Hindlimb muscle (tissue), 1 donor: Measurements from ENCODE around the gene FARP2. TPM values are rescaled to one million over a fixed set of nuclear protein-coding genes. Genes with fewer than 3 reads are reported as not detected.
"Not testable (repeated sequence)": the region's sequence is repeated elsewhere in the genome, so short reads cannot be mapped to it uniquely, and the experiment has no call there.

Source experiments
- DNase-seq: peaks from one replicate; pipeline ENCODE4 v3.0.0-alpha.2; 2013
- polyA plus RNA-seq: library from polyadenylated mRNA; unstranded; fragments of 120-200 nt; gene quantifications from one replicate; pipeline ENCODE4 v1.2.1, GENCODE V29; 2013; ENCODE audit not compliant: insufficient read length

The FARP2 gene, protein sequence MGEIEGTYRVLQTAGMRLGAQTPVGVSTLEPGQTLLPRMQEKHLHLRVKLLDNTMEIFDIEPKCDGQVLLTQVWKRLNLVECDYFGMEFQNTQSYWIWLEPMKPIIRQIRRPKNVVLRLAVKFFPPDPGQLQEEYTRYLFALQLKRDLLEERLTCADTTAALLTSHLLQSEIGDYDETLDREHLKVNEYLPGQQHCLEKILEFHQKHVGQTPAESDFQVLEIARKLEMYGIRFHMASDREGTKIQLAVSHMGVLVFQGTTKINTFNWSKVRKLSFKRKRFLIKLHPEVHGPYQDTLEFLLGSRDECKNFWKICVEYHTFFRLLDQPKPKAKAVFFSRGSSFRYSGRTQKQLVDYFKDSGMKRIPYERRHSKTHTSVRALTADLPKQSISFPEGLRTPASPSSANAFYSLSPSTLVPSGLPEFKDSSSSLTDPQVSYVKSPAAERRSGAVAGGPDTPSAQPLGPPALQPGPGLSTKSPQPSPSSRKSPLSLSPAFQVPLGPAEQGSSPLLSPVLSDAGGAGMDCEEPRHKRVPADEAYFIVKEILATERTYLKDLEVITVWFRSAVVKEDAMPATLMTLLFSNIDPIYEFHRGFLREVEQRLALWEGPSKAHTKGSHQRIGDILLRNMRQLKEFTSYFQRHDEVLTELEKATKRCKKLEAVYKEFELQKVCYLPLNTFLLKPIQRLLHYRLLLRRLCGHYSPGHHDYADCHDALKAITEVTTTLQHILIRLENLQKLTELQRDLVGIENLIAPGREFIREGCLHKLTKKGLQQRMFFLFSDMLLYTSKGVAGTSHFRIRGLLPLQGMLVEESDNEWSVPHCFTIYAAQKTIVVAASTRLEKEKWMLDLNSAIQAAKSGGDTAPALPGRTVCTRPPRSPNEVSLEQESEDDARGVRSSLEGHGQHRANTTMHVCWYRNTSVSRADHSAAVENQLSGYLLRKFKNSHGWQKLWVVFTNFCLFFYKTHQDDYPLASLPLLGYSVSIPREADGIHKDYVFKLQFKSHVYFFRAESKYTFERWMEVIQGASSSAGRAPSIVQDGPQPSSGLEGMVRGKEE
- polyA plus RNA-seq = 32.1 TPM

DNA sequence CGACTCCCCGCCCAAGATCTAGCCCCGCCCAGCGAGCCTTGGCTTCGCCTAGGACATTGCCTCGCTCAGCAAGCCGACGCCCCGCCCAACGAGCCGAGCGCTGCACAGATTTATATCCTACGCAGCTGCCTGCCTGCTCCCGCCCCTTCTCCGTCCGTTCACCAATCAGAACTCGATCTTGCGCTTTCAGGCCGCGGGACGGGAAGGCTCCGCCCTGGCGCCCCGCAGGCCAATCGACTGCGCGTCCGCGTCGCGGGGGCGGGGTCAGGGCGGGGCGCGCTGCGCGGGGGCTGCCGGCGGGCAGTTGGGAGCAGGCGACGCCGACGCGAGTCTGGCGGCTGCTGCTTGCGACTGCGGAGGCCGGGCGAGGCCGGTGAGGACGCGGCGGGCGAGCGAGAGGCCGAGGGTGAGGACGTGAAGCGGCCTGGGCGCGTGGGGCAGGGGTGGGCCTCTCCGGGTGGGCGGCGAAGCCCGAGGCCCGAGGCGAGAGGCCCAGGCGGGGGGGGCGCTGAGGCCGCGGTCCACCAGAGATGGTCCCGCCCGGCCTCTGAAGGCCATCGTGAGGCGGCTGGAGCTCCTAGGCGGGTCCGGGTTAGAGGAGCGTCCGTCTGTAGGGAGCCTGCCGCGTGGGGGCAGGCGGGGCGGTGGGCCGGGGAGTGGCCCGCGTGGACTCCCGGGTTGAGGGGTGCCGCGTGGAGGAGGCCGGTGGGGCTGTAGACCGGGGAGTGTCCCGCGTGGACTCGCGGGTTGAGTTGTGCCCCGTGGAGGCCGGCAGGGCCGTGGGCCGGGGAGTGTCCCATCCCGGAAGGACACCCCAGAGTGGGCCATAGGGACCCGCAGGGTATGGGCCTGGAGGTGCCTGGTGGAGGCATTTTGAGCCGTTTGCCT lies at the start of gene FARP2:
TSS of gene FARP2 (plus strand) at position 303 of the 888 bp plus-strand sequence. CDS start 16,823 bp downstream, outside the sequence.
- DNase-seq = peak; percentile 98

GRCh38 chr2:241307055-241307454 lies 49.0 kb upstream of the FARP2 start:
- no peak for DNase-seq

DNA sequence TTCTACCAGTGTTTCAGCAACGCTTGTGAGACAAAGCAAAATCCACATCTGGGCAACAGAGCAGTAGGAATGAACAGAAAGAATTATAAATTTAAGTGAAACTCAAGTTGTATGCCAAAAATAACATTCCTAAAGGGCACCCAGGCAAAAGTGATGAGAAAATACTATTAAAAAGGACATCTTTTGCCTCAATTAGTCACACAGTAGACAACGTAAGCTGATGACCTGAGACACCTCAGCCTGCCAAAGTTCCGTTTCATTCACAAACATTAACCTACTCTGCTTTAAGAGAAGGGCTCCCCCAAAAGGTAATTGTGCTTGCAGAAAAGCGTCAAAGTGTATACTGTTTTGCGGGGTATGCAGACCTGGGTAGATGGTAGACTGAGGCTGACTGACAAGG lies 47.8 kb upstream of the FARP2 start:
- DNase-seq = no peak

GRCh38 chr2:241308832-241309500 lies 47.1 kb upstream of the FARP2 start:
- DNase-seq = no peak

DNA sequence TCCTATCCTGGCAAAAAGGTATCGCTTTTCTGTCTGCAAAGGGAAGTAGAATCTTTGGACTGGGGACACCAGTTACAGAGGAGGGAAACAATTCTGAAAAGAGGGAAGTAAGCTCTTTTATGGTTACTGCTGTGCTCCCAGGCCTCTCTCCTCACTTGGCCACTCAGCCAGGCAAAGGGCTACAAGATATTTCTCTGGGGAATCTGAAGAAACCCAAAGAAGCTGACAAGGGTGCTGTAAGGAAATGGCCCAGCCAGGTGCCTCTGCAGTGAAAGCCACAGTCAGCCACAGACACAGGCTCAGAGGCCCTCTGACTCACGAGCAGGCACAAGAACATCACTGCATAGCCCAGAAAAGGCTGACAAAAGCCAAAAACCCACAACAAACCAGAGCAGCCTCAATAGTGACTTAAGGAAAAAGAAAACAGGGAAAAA lies 46.4 kb upstream of the FARP2 start:
- no peak for DNase-seq

DNA sequence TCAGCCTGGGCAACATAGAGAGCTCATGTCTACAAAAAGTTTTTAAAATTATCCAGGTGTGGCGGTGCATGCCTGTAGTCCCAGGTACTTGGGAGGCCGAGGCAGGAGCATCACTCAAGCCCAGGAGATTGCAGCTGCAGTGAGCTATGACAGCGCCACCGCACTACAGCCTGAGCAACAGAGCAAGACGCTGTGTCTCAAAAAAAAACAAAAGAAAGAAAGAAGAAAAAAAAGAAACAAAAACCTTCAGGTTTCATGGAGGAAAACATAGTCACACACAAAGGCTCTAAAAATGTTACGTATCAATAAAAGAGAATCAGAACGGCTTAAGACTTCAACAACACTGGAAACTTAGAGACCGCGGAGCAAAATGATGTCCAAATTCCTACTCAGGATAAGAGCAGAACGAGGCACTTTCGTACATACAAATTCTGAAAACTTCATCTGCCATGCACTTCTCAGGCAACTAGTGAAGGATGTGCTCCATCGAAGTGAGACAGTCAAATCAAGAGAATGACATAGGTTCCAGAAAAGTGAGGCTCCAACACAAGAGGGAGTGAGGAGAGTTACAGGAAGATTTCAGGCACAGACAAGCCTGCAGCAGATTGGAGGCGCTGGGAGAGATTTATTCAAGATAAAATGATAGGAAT lies 45.0 kb upstream of the FARP2 start:
- DNase-seq = no peak

DNA sequence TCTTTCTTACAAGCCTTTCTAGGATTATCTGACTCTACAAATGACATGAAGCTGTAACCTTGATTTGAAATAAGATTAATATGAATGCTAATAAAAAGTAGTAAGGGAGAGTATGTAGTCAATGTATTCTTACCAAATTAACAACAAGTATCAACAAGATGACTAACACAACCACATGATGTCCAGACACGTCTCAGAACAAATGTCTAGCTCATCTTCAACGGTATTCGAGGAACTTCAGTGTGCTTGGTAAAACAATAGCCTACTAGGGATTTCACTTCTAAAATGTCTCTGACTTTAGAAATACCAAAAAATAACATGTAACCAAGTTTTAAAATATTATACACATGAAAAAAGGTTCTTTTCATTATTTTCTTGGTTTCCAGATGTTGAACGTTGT lies 44.0 kb upstream of the FARP2 start:
- DNase-seq = no peak

DNA sequence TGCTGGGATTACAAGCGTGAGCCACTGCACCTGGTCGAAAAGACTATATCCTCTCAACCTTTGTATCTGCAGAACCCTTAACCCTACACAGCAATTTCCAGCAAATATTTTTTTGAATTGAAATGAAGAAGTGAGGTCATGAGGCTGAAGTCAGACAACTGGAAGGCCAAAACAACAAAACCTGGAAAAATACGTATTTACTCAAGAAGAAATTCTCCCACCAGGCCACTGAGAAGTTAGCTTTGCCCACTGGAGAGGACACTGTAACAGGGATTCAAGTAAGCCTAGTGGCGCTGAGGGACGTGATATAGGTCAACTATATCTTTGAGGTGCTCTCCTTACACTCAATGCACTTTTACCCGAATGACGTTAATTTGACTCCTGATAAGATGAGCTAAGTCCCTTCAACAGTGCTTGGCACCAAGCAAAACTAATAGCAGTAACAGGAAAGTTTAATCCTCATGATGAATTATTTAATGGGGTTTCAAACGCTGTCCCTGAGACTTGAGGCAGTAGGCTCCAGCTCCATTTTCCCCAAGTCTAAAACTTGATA lies 42.5 kb upstream of the FARP2 start:
- DNase-seq = no peak

DNA sequence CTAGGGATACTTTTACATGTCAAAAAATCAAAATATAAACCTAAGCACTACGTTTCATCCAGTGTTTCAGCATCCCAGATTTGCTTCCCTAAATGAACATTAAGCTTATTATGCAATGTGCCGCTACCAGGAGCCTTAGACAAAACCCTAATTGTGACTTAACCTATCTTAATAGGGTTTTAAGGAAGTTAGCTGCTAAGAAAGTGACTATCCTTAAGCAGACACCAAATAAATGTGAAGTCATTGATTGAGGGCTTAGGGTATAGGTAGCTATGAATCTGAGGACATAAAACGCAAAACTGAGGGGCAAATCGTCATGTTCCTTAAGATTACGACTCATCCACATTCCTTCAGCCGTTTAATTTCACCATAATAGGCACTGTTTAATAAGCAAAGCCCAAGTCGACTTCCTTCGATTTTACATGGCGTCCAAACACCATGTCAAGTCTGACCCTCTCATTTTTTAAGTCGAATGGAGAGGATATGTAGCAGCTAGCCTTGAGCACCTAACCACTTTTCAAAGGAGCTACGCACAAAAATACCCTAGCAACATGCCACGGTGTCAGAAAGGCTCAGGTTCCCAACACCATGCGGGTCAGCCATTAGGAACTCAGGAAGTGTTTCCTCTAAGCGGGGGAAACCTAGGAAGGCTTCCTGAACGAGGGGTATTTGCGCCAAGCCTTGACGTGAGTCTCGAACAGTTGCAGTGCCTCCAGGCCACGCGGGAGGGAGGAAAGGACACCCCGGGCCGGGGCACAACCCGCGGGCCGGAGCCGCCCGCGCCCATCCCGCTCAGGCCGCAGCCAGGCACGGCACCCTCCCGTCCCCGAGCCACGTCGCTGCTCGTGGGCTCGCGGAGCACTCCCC lies 41.6 kb upstream of the FARP2 start:
- peak; percentile 66 for DNase-seq

GRCh38 chr2:241315093-241315878 lies 40.8 kb upstream of the FARP2 start, which contains the start of gene HDLBP:
Gene HDLBP (minus strand): TSS chr2:241315672. CDS start chr2:241266869, 48,803 bp downstream.
- peak; percentile 100 for DNase-seq

GRCh38 chr2:241315879-241316631 lies 40.0 kb upstream of the FARP2 start, which contains the start of gene SEPTIN2:
Gene SEPTIN2 (plus strand): TSS chr2:241315925. CDS start chr2:241324233, 8,308 bp downstream.
- DNase-seq = peak; percentile 83

DNA sequence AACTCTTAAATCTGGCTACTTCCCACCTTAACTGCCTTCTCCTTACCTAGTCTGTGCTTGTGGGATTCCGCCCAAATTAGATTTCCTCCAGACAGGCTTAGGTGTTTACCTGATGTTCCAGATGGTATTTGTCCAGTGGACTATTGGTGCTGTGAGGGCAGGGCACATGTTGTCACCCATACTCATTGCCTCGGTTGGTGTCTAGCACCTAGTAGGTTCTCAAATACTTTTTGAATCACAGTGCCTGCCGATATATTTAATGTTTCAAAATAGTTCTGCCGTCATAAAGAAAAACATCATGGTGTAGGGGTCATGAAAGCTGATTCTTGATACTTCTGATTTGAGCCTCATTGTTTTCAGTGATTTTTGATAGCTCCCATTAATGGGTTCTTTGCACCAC lies 39.3 kb upstream of the FARP2 start:
- DNase-seq = no peak

DNA sequence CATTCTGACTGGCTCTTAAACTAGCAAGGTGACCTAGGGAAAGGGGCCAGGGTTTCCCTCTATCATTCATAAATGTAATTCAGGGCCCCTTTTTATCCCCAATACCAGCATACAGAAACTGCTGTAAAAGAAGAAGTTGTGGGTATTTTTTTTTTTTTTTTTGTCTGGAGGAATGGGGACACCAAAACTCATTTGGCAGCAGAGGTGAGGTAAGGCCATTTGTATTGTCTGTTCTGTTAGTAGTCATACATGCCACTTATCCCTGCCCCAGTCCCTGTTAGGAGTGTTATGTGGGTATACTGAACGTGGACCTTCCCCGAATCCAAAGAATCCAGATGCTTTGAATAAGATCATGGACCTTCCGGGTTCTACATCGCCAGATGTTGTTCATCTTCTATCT lies 38.7 kb upstream of the FARP2 start:
- DNase-seq = no peak

DNA sequence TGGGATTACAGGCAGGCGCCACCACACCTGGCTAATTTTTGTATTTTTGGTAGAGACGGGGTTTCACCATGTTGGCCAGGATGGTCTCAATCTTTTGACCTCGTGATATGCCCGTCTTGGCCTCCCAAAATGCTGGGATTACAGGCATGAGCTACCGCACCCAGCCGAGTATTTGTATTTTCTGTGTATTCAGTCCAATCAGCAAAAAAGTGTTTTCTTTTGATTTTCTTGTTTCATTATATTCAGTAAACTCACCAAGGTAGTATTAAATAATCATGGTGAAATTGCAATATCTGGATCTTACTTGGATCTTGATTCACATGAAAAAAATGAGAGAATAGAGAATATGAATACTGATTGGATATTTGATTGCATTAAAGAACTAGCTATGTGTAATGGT lies 37.3 kb upstream of the FARP2 start:
- DNase-seq = not testable (repeated sequence)

DNA sequence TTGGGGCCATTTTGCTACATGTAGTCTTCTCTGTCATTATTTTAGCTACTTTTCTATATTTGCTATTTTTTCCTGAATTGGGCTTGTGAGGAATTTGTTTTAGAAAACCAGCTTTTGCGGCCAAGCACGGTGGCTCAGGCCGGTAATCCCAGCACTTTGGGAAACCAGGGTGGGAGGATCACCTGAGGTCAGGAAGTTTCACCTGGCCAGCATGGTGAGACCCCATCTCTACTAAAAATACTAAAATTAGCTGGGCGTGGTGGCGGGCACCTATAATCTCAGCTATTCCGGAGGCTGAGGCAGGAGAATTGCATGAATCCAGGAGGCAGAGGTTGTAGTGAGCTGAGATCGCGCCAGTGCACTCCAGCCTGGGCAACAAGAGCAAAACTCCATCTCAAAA lies 35.7 kb upstream of the FARP2 start:
- no peak for DNase-seq

DNA sequence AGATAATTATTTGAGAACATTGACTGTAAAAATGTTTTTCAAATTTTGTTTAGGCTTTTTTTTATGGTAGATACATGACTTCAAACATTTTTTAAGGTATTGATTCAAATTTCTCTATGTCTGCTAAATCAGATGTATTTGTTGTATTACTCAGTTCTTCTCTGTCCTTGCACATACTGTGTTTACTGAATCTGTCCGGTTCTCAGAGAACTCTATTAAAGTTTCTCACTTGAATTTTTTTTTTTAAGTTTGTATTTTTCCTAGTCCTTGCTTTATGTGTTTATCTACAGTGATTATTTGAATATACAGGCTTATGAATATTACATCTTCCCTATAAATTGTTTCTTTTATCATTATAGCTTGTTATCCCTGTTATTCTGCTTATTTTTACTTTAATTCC lies 35.1 kb upstream of the FARP2 start:
- no peak for DNase-seq

DNA sequence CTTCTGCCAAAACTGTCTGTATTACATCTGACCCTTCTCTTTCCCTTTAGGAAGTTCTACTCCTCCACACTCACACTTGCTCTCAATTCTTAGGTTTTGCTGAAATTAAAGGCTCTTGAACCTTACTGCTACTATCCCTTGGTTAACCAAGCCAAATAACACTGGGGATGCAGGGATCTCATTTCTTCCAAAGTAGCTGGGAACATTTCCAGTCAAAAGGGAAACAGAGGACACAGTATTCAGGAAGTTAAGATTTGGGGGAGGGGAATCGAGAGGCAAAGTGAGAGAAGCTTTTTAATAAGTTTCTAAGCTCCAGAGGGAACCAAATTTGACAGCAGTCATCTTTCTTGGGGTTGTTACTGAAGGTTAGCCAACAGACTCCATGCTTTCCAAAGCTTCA lies 34.2 kb upstream of the FARP2 start:
- DNase-seq = no peak

- DNase-seq = no peak
Observed at GRCh38 chr2:241323778-241324177, 32.3 kb upstream of the FARP2 start.
